ENCODE measurements around the gene NPM3. TPM values are rescaled to one million over a fixed set of nuclear protein-coding genes. Genes with fewer than 3 reads are reported as not detected.

The NPM3 gene
- total and polyA plus RNA-seq, 2 experiments from 2014 or later = 14.6 to 78.9 TPM

- Histone ChIP-seq H3K27me3 (no peaks in the 10 kb centered on the region), H3K9me3 (ENCODE audit: low read depth) (no peaks in the 10 kb centered on the region), H3K27ac (peak overlapping the region; percentile 14), H3K36me3 (peaks cover 22% of the 10 kb centered on the region), H3K4me3 (peak overlapping the region; percentile 97), H3K4me1 (ENCODE audit: low read depth) (peaks cover 35% of the 10 kb centered on the region)
- DNase-seq (ENCODE audit: low read depth in 1 of 2, low spot score in 1 of 2) = no peak
- TF ChIP-seq CTCF (IDR thresholded peaks at IDR 0.05; ENCODE audit: low read depth, low read length) = no peak
Observed at GRCh38 chr10:101781984-101782810, 1.0 kb downstream of the NPM3 start.

- DNase-seq (ENCODE audit: low read depth in 1 of 2, low spot score in 1 of 2) = no peak
- H3K9me3 ChIP-seq (ENCODE audit: low read depth) = no peaks in the 10 kb centered on the region
- TF ChIP-seq CTCF (IDR thresholded peaks at IDR 0.05; ENCODE audit: low read depth, low read length) = no peak
- peak overlapping the region; percentile 14 for H3K27ac ChIP-seq
- H3K4me1 ChIP-seq (ENCODE audit: low read depth) = peaks cover 35% of the 10 kb centered on the region
- H3K4me3 ChIP-seq = no peak overlapping the region
- peaks cover 18% of the 10 kb centered on the region for H3K36me3 ChIP-seq
- H3K27me3 ChIP-seq = no peaks in the 10 kb centered on the region
Observed at GRCh38 chr10:101781655-101781983, 1.6 kb downstream of the NPM3 start.

DNA sequence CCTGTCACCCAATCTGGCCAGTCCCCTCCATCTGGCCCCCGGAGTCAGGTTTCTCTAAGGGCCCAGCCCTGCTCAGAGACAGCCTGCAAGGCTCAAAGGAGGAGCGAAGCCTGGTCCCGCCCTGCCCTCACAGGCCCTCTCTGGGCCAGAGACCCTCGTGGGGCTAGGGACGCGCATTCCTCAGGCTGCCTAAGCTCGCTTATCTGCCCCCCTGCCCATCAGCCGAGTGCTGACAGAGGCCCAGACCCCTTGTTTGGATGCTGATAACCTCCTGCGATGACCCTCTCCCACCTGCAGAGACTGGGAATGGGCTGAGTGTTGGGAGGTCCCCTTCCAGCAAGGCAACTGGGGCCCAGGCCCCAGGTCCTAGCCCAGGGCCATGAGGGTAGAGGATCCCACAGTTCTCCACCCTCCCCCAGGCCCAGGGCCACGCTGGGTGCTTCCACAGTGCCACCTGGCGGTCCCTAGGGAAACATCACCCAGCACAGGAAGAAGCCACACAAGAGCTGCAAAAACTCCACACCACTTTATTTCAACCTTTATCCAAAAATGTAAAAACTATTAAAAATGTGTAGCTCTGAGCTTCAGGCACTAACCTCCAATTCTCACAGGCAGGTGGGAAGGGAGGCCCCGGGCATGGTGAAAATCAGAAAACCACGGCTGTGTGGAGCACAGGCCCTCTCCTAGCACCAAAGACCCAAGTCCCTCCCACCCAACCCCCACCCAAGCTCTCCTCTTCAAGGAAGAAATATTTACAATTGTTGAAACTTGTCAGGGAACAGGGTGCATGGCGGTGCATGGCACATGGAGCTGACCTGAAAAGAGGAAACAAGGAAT lies 2.2 kb downstream of the NPM3 start:
- peaks cover 4% of the 10 kb centered on the region for H3K27me3 ChIP-seq

DNA sequence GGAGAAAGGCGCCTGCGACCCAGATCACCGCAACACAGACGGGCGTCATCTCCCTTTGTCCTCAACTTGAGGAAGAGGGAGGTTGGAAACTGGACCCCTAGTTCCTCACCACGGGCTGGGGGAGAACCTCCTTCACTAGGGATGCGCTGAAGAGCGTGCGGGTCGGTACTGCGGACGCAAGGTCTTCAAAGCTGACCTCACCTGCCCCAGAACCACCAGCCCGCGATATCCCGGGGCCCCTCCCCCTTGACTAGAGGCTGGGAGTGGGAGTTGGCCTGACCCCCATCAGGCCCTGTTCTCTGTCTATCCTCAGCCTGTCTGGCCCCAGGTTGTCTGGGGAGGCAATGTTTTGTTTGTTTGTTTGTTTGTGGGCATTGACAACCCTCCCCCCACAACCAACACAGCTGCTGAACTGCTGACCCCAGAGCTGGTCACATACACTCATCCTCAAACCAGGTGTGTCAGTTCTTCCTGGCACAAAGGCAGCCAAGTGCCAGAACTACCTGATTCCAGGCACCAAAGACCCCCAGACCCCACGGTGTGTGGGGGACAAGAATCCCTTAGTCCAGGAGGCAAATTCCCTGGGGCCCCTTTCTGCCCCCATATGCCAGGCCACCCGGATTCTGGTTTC lies 2.9 kb downstream of the NPM3 start:
- peak overlapping the region; percentile 20 for H3K27ac ChIP-seq
- peaks cover 5% of the 10 kb centered on the region for H3K36me3 ChIP-seq
- H3K27me3 ChIP-seq = peaks cover 7% of the 10 kb centered on the region
- no peak for TF ChIP-seq CTCF (IDR thresholded peaks at IDR 0.05; ENCODE audit: low read depth, low read length)
- no peak overlapping the region for H3K4me3 ChIP-seq
- no peaks in the 10 kb centered on the region for H3K9me3 ChIP-seq (ENCODE audit: low read depth)
- DNase-seq (ENCODE audit: low read depth in 1 of 2, low spot score in 1 of 2) = no peak
- H3K4me1 ChIP-seq (ENCODE audit: low read depth) = peaks cover 35% of the 10 kb centered on the region

More for the DNA sequence above, 2.2 kb downstream of the NPM3 start:
- H3K9me3 ChIP-seq (ENCODE audit: low read depth) = no peaks in the 10 kb centered on the region
- no peak overlapping the region for H3K4me3 ChIP-seq
- TF ChIP-seq CTCF (IDR thresholded peaks at IDR 0.05; ENCODE audit: low read depth, low read length) = peak; percentile 92
- peak overlapping the region; percentile 20 for H3K27ac ChIP-seq
- H3K36me3 ChIP-seq = peaks cover 13% of the 10 kb centered on the region
- DNase-seq (ENCODE audit: low read depth in 1 of 2, low spot score in 1 of 2) = peak; percentile 75 to 80
- H3K4me1 ChIP-seq (ENCODE audit: low read depth) = peaks cover 35% of the 10 kb centered on the region

DNA sequence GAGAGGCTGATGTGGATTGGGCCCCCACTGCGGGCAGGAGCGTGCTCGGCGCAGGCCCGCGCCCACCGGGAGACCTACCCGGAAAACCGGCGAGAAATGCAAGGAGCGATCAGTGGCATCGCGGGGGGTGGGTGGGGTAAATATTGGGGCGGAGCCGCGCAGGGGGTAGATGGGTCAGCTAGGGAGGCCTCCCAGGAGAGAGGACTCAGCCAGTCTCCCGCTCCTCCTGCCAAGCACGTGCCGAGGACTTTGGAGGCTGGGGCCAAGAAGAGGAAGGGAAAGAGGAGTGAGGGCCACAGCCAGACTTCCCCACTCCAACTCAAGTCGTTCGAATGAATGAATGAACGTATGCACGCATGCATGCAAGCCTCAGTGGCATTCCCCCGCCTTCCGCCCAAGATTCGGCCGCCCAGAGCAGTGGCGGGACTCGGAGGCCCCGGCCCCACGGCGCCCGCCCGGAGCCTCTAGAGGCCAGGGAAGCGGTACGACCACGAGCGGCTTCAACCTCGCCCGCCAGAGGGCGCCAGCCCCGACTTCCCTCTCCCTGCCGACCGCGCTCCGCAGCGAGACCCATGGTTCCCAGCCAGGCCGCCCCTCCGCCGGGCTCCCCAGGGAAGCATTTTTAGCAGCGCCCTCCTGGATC lies 3.6 kb downstream of the NPM3 start:
- peak; percentile 81 for TF ChIP-seq CTCF (IDR thresholded peaks at IDR 0.05; ENCODE audit: low read depth, low read length)
- Histone ChIP-seq H3K27ac (peak overlapping the region; percentile 20), H3K4me3 (peak overlapping the region; percentile 29), H3K4me1 (ENCODE audit: low read depth) (peaks cover 35% of the 10 kb centered on the region), H3K27me3 (peaks cover 14% of the 10 kb centered on the region), H3K36me3 (no peaks in the 10 kb centered on the region), H3K9me3 (ENCODE audit: low read depth) (no peaks in the 10 kb centered on the region)
- DNase-seq (ENCODE audit: low read depth in 1 of 2, low spot score in 1 of 2) = peak; percentile 79 to 91

All from cardiac muscle cell (in vitro differentiated cells and primary cell).